GM19239 (cell line): ENCODE results near the gene RER1.
A peak's percentile ranks its signal among the peaks of the same experiment; 100 is the strongest.

ENCODE experiments used
- DNase-seq: peaks from one replicate; pipeline ENCODE4 v3.0.0; 2011; ENCODE audit warnings: low spot score; ENCODE audit not compliant: insufficient read length
- FAIRE-seq: peaks from 2 replicates; lab custom pipeline; 2011; peaks lifted over from hg19 to GRCh38; lab: Jason Lieb, UNC

Gene RER1

DNA sequence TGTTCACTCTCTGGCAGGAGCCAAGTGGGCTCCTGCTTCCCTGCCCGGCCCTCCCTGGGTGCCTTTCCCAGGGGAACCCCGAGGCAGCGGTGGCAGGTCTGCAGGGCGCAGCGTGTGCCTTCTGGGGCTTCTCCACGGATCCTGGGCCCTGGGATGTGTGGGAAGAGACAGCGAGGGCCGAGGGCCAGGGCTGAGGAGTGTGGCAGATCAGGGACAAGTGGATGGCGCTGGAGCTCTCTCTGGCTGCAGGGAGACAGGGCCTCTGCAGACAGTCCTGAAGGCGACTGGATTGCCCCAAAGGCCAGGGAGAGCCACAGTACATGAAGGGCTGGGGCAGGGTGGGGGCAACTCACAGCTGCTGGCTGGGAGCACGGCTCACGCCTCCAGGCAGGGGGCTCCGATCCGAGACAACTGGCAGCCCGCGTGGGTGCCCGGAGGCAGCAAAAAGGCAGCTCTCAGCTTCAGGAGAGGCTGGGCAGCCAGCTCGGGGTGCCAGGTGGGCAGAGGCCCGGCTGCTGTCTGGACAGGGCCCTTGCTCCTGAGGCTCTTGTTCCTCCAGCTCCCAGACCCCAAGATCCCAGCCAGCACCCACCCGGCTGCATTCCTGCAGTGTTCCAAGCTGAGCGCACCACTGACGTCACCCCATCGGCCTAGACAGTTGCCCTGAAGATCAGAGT, 16.3 kb upstream of the RER1 start:
- DNase-seq: no peak
- no peak for FAIRE-seq

DNA sequence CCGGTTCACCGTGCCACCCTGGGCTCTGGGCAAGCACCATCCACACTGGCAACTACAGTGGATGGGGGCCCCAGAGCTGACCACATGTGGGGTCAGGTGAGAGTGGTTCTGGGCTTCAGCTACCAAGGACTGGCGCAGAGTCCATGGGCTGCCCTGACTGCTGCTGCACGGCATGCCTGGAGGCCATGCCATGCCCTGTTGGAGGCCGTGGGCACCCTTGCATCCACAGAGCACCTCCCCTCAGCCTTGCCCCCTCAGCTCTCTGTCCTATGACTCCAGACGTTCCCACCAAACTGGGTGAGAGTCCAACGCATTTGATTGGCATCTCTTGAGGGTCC, 15.7 kb upstream of the RER1 start:
- FAIRE-seq: no peak

DNA sequence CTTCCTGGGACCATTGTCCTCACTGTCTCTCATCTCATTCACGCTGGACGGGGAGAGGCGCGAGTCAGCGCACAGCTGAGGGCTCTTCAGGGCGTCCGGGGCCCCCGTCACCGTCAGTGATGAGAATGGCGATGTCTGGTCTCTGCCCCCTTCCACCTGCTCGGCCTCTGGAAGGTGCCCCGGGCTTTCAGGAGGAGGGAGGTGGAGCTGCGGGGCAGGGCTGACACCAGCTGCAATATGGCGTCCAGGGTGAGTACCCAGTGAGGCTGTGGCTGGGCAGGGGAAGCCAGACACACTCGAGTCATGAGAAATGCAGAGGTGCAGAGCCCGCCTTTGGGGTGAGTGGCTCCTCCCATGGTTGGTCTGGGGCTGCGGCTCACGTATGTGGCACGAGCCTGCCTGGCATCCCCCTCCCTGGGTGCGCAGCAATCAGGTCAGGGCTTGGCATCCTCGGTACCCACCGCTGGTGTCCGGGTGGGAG, 15.3 kb upstream of the RER1 start:
- FAIRE-seq (no peak), DNase-seq (no peak)

More for the DNA sequence above, 15.7 kb upstream of the RER1 start:
- DNase-seq: no peak

DNA sequence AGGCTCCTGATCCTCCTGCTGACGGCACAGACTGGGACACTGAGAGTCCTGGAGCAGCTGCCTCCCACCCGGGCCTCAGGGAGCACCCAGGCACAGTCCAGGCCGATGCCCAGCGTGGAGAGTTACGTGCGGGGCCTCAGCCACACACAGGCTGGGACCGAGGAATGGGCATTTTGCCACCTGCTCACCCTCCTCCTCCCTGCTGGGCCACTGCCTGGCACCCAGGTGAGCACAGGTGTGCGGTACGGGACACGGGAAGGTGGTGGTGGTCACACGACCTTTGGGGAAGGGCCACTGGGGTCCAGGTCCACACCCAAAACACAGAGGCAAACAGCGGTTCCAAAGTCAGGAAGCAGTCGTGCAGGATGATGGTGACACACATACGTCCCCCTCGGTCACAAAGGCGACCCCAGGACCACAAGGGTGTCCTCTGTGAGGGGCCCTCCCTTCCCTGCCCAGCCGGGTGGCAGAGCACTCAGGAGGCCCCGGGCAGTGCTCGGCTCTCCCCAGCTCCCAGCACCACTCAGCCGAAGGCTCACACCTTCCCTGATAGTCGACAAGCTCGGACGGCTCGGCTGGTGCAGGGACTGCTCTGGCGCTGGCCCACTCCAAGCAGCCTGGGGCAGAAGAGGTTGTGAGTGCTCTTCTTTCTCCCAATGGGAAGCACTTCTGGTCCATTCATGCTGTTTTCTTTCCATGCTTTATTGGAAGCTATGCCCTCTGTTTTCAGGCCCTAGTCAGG, 14.5 kb upstream of the RER1 start:
- FAIRE-seq: no peak
- DNase-seq: no peak

DNA sequence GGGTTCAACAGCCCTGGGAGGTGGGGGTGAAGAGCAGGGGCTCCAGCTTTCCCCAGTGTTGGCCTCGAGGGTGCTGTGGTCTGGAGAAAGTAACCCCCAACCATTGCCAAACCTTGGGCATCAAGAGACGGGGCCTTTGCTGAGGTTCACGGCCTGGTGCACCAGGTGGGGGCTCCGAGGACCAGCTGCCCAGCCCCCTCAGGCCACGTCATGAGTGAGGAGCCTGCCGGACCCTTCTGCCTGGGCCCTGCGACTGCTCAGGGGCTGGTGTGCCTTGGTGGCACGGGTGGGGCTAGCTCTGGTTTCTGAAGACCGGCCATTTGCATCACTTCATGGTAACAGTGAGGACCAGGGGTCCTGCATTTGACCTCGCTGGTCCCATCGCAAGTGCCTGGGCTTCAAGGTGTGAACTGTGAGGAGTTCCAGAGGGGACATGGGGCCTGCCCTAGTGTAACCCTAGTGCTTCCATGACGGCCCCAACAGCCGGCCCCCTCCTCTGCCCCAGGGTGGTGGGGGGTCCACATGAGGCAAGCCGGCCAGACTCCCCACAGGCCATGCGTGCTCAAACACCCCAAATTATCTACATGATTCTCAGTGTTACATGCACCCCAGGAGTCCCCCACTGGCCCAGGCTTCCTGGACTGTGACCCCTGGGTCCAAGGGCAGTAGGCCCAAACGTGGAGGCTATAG, 13.7 kb upstream of the RER1 start:
- DNase-seq (no peak), FAIRE-seq (no peak)

DNA sequence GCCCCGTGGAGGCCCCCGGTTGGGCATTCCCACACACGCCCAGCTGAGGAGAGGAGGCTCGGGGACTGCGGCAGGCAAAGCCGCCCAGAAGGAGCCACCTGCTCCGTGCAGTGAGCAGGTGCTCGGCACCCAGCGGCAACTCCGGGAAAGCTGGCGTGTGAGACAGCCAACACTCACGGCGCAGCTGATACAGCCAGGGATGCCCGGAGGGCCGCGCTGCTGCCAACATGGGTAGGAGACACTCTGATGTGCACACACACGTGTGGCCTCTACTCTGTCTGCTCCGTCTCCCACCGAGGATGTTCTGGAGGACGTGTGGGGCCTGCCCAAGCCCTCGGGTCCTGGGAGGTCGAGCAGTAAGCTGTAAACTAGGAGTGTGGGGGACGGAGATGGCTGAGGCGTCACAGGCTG, 13.2 kb upstream of the RER1 start:
- no peak for FAIRE-seq
- no peak for DNase-seq

DNA sequence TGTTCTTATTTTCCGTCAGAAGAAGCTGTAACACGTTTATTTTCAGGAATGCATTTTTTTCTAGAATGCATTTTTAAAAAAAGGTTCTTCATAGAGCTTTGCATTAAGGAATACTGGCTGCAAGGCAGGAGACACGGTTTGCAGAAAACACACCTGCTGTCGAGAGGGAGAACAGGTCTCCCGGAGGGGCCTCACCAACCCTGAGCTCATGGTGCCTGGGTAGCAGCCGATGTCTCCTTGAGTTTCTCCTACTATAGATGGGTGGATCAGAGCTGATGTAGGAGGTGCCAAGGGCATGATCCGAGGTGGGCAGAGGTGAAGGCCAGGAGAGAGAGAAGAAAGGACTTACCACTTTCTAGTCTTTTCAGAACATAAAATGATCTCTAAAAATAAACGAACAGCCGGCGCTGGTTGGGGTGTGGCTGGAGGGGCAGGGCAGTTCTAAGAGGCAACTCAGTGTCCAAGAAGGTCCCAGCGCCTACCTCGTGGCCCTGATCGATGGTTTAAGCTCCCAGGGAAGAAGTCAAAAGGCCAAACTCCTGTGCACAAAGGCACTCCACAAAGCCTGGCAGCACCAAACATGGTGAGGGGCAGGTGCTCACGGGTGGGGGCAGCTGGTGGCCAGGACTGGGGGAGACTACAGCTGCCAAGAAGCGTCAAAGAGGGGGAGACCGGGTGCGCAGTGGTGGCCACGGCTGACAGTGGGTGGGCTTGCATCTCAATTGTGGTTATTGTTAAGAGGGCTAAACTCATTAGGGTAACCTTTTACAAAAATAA, 12.5 kb upstream of the RER1 start:
- DNase-seq (no peak), FAIRE-seq (no peak)

DNA sequence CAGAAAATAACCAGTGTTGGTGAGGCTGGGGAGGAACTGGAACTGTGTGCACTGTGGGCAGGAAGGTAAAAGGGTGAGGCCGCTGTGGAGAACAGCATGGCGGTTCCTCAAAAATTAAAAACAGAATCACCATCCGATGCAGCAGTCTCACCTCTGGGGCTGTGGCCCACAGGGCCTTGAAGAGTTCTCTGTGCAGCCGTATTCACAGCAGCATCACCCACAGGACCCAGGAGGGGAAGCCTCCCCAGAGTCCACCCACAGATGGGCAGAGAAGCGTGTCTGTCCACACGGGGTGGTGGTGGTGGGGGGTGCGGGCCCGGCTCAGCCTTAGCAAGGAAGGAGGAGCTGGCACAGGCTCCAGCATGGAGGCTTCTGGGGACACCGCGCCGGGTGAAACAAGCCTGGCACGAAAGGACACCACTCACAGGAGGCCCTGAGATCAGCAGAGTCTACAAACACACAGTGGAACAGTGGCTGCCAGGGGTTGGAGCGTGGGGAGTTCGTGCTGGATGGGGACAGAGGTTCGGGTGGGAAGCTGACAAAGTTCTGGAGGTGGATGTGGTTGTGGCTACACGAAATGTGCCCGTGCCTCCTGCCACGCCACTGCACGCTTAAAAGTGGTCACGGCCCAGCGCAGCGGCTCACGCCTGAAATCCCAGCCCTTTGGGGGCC, 11.8 kb upstream of the RER1 start:
- no peak for FAIRE-seq
- no peak for DNase-seq

DNA sequence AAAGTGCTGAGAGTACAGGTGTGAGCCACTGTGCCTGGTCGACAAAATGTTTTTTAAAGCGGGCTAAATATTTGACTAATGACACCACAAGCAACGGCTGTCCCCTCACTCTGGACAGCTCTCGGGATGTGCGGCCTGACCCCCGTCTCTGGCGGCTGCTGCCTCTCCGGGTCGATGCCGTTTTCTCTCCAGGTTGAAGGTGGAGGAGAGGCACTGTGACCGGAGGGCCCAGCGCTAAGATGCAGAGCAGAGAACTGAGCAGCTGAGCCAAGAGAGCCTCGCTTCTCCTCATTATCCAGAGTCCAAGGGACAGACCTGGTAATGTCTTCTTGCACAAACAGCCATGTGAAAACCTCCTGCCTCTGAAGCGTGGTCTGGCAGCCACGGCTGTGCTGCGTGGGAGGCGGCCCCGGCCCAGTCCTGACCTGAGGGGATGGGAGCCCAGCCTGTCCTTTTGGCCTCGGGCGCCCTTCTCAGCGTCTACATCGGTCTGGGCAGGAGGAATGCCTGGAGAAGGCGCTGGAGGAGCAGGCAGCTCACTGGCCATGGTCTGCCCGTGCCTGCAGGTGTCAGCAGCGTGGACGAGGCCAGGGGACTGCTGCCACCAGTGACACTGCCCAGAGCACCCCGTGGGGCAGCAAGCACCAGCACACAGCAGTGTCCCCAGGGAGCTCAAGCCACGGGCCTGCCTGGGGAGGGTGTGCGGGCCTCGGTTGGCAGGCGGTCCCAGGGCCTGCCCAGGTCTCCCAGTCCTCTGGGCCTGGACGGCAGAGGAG, 10.6 kb upstream of the RER1 start:
- DNase-seq (no peak), FAIRE-seq (no peak)

DNA sequence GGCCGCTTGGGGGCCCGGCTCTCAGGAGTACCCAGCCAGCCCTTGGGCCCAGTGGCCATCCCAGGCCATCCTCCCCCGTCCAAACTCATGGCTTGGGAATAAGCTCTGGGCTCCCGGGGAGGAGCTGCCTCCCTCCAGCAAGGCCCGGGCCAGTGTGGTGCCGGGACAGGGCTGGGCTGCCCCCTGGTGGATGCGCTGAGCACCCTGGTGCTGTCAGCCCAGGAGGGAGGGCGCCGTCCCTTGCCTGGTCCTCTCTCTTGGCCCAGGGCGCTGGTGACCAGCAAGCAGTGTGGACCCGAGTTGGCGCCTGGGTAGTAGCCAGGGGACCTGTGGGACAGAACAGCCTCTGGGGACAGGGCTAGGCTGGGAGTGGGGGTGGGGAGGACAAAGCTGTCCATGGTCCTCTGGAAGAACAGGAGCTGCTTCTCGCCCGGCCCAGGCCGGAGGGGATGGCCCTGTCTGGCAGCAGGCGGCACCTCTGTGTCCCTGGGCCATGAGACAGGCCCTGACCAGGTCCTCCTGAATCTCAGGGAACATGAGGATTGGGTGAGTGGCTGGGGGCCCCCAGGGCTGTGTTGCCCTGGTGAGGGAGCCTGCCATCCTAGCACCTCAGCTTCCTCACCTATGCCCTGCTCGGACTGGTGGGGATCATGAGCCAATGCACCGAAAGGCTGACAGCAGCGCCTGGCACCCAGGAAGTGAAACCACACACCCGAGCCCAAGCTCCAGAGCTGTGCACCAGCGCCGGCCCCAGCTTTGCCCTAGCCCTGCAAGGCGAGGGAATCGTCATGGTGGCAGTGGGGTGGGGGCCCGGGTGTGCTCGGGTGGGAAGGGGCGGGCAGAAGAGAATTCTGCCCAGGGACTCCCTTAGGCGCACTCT, 9.7 kb upstream of the RER1 start:
- no peak for FAIRE-seq
- peak; percentile 97 for DNase-seq

DNA sequence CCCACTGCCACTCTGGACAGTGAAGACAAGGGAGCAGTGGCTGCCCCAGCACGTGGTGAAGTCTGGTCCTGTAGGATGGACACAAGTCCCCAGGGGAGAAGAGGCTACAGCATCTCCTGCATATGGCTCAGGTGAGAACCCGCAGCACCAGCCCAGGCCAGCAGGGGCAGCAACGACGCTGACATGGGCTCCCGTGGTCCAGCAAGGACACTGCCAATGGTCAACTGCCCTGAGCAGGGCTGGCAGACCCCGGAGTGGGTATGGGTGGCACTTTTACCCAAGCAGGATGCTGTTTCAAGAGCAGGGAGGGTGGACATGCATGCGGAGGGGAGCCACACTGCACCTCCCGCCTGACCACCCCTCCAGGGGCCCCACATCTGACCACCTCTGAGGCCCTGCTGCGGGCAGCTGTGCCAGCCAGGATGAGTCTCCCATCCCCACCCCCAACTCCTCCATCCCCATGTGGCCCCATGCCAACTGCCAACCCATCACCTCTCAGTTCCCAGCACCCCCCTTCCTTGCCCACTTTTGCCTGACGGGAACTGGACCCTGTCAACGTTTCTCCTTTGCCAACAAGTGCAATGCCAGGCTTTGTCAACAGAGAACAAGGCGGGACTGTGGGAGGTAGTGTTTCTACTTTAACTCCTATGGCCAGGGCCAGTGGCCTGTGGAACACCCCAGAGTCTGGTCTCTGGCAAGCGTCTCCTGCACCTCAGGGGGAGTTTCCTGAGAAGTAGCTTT, 8.8 kb upstream of the RER1 start:
- FAIRE-seq (no peak), DNase-seq (peak; percentile 67)

DNA sequence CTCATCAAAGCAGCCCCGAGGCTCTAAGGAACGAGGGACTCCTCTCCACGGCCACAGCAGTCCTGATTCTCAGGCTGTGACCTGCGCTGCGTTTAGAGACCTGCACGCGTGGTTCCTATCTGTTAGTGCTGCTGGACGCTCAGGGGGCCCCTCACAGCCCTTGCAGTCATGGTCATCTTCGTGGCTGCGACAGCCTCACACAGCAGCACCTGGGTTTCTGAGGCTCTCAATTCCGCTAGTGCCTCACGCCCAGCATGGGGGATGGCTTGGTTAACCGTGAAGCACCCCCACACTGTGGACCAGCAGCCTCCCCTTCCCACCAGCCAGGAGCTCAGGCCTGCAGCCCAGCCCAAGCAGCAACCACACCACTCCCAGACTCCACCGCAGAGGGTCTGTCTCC, 8.1 kb upstream of the RER1 start:
- DNase-seq (no peak), FAIRE-seq (no peak)

DNA sequence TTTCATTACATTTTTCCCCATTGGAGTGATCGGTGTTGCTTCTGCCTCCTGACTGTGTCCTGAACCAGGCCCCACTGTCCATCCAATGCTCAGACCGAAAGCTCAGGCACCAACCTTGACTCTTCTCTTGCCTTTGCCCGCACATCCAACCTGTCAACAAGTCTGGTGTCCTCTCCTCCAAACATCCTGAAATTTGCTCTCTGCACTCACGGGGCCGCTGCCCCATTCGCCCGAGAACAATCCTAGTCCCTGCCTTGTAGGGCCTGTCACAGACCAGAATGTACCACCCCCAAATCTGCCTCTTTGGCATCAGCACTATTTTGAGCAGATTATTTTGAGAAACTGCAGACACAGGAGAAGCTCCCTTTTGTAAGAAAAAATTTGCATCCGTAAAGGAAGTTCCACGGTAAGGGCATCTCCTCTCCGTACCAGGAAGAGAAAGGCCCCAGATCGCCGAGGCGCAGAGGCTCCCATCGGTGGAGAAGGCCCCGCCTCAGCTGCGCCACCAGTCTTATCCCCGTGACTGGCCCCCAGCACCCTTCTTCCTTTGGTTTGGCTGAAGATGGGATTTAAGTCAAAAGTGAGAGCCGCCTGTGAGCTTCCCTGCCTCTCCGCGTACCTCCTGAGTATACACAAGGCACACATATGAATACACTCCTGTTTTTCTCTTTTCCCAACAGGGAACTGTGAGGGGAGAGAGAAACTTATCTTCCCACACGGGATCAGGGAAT, 7.3 kb upstream of the RER1 start:
- FAIRE-seq (no peak), DNase-seq (no peak)

DNA sequence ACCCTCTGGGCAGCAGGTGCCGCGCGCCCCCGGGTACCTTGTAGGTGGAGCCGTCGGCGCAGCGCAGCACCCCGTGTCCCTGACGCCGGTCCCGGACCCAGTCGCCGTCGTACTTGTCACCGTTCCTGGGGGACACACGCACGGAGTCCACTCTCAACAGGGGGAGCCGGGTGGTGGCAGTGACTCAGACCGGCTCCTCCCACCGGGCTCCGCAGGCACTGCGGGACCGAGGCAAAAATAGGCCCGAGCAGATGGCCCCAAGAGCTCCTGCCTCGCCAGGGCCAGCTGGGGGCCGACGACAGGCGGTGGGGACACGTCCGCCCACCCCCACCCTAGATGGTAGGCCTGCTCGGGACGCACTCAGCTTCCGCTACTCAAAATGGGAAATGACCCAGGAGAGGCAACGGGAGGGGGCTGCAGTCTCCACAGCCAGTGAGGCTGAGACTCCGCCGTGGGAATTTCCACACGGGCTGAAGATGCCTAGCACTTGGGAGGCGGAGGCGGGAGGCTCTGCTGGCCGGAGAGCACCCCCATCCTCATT, 6.6 kb upstream of the RER1 start:
- no peak for FAIRE-seq
- no peak for DNase-seq

DNA sequence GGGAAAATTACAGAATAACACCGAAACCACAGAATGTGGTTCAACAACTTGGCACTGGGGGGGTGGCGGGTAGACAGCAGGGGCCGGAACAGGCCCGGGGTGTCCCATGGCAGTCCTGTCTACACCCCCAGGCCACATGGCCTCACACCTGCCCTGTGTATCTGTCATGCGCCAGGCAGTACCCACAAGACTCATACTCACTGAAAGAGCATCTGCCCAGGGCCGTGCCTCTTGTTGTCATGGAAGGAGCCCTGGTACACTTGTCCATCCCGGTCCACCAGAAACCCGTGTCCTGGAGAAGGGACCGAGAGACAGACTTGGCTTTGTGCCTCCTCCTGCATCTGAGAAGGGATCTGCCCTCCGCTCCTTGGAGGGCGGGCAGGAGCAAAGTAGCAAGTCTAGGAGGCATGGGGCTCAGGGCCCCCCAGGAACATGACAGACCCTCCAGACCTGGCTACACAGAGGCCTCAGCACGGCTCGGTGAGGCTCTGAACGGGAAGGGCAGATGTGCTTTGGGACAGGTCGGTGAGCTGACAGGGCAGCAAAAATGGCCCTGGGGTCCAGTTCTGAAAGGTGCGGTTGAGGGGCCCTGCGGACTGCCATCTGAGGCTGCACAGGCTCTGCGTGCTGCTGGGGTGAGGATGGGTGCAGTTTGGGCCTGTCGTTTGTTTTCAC, 5.9 kb upstream of the RER1 start:
- no peak for FAIRE-seq

More for the DNA sequence above, 5.9 kb upstream of the RER1 start:
- no peak for DNase-seq
